Fibroblast of skin of abdomen (primary cell): ENCODE results near the gene CD300E.
"Not testable (repeated sequence)": the region's sequence is repeated elsewhere in the genome, so short reads cannot be mapped to it uniquely, and the experiment has no call there.

Source experiments
- DNase-seq: peaks from one replicate; pipeline ENCODE4 v3.0.0-alpha.2; 2013

The CD300E gene

GRCh38 chr17:74598346-74599022, 25.1 kb downstream of the CD300E start:
- DNase-seq, result no peak

- DNase-seq, result no peak
Measured at GRCh38 chr17:74597069-74597790, 26.3 kb downstream of the CD300E start.

DNA sequence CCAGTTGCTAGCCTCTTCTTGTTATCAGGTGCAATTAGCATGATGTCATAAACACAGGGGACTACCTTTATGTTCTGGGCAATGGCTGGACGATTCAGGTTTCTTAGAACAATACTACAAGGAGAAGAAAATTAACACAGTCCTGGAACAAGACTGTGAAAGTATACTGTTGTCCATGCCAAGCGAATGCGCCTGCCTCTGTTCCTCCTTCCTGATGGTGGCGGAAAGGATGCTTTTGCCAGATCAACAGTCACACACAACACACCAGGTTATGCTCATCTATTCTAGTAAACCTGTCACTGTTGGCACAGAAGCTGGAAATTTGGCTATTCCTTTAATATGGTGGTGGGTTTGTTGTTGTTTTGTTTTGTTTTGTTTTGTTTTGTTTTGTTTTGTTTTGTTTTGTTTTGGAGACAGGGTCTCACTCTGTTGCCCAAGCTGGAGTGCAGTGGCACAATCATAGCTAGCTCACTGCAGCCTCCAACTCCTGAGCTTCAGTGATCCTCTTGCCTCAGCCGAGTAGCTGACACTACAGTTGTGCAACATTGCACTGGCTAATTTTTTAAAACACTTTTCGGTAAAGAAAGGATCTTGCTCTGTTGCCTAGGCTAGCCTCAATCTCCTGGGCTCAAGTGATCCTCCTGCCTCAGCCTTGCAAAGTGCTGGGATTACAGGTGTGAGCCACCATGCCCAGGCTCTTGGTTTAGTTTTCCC, 28.3 kb downstream of the CD300E start:
- DNase-seq, result no peak

DNA sequence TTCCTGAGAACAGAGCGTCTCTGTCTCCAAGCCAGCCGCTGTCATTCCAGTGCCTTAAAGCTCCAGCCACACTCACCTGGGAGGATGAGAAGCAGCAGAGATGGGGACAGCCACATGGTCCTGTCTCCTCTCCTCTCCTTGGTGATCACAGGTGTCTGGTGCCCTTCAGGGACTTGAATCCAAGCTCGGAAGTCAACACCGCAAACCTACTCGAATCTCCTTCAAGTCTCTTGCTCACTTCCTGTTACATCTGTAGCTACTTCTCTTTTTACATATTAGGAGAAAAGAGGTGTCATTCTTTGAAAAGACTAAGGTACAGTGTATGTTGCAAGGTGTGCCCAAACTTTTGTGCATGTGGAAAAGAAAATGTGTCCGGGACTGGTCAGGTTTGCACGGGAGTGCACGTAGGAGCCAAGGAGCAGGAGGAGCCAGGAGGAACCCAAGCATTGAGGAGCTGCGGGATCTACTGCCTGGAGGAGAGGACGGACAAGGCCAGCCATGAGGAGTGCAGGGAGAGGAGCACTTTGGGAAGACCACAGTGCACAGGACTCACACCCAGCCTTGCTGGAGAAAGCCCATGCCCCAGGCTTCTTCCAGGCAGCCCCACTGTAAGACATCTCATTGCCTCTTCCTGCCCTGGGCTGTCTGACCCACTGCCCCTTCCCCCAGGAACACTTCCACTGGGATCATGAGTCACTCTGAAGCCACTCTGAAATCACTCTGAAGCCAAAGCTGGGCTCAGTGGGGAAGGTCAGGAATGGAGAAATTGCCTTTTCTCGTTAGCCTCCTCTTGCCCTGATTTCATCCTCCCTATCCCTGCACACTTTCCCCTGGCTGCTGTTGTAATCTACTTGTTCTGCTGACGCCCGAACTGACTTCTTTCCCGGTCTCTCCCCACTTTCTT, 31.2 kb downstream of the CD300E start, which contains the start of gene CD300LD:
CD300LD (minus strand) TSS at position 197 of the 904 bp plus-strand sequence; CDS start at position 116, 81 bp downstream.
- DNase-seq, result no peak

- no peak for DNase-seq
Measured at GRCh38 chr17:74591503-74591902, 32.0 kb downstream of the CD300E start.

DNA sequence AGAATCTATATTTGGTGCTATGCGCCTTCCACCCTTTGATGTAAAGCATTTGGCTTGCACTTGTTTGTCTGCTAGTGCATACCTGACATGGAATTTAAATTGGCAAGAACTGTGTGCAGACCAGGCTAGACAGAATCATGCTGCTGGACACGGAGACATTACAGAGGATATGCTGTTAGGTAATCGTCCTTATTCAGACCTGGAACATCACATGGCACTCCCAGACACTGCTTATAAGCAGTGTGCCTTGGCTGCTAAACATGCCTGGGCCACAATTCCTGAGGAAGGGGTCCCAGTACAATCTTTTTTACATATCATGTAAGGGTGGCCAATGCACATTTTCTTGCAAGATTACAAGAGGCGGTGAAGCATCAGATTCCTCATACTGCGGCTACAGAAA, 37.8 kb downstream of the CD300E start:
- no peak for DNase-seq

GRCh38 chr17:74584292-74585060, 39.1 kb downstream of the CD300E start:
- no peak for DNase-seq

DNA sequence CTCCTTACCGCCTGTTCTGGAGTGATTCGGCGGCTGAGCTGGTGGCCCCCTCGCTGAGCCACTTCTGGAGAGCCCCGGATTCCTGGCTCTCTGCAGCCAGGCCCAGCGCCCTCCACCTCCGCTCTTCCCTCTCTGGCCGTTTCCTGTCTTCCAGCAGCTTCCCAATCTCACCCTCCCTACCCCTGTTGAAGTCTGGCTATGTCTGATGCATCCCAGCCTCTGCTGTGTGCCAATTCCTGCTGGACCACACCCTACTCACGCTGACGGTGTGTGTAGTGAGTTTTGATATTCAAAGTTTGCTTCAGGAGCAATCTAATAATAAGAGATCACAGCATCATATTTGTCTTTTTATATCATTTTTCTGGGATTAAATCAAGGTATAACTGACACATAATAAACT, 40.9 kb downstream of the CD300E start:
- DNase-seq, result no peak

GRCh38 chr17:74579900-74580299, 43.6 kb downstream of the CD300E start:
- no peak for DNase-seq

- no peak for DNase-seq
Measured at GRCh38 chr17:74578979-74579378, 44.6 kb downstream of the CD300E start.

- no peak for DNase-seq
Measured at GRCh38 chr17:74574489-74575142, 48.9 kb downstream of the CD300E start.

DNA sequence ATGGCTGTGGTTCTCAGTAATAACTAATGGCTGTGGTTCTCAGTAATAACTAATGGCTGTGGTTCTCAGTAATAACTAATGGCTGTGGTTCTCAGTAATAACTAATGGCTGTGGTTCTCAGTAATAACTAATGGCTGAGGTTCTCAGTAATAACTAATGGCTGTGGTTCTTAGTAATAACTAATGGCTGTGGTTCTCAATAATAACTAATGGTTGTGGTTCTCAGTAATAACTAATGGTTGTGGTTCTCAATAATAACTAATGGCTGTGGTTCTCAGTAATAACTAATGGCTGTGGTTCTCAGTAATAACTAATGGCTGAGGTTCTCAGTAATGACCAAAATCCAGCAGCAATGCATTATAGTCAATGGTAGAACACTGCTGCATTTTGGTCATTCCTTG, 49.9 kb downstream of the CD300E start:
- DNase-seq, result not testable (repeated sequence)

GRCh38 chr17:74573169-74573568, 50.4 kb downstream of the CD300E start:
- no peak for DNase-seq

DNA sequence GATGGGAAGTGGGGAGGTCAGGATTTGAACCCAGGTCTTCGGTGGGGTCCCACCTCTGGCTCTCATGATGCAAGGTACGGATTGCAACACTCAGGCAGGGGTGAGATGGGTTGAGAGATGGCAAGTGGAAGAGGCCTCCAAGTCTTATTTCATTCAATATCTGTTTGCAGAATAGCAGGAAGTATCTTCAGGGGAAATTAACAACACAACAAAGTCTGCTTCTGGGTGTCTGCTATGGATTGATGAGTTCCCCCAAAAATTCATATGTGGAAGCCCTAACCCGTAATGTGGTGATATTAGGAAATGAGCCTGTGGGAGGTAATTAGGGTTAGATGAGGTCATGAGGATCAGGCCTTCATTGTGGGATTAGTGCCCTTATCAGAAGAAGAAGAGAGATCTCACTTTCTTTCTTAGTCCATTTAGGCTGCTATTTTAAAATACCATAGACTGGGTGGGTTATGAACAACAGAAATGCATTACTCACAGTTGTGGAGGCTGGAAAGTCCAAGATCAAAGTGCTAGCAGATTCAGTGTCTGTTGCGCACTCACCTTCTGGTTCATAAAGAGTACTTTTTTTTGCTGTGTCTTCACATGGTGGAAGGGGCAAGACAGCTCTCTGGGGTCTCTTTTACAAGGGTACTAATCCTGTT, 51.8 kb downstream of the CD300E start:
- DNase-seq, result no peak

DNA sequence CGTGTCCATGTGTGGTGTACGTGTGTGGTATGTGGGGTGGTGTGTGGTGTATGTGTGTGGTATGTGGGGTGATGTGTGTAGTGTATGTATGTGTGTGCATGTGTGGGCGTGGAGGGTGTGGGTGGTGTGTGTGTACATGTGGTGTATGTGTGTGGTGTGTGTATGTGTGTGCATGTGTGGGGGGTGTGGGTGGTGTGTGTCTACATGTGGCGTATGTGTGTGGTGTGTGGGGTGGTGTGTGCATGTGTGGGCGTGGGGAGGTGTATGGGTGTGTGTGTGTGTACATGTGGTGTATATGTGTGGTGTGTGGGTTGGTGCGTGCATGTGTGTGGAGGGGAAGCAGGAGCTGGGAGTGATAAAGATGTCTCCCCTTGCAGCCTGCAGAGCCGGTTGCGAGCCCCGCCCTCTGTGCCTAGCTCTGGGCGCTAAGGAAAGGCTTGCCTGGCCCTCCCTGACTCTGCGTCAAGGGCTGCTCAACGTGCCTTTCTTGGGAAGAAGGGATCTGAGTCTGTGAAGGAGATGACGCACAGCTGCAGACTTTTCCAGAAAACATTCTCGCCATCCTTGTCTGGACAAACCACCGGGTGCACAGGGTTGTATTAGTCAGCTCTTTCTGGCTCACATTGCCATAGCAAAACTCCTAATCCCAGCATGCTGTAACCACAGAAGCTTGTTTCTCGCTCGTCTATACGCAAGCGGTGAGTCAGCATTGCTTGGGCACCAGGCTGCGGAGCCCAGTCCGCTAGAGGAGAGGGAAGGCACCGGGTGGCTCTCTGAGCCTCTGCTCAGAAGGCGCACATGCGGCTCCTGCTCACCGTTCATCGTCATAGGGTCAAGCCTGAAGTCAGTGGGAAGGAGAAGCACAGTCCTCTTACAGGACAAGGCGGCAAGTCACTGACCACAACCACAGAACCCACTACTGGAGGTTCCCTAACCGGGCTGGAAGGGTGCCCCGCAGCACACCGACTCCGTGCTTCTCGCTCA, 54.2 kb downstream of the CD300E start:
- peak; percentile 95 for DNase-seq

- DNase-seq, result peak; percentile 41
Measured at GRCh38 chr17:74568106-74568873, 55.2 kb downstream of the CD300E start.

- DNase-seq, result no peak
Measured at GRCh38 chr17:74567397-74567796, 56.1 kb downstream of the CD300E start, which contains the start of gene CD300H. TSS of gene CD300H (minus strand) at chr17:74567509.

GRCh38 chr17:74566132-74566753, 57.3 kb downstream of the CD300E start:
- DNase-seq, result no peak
